Naive thymus-derived CD4-positive, alpha-beta T cell (primary cell): Measurements from ENCODE around the gene ZNHIT2. TPM values are rescaled to one million over a fixed set of nuclear protein-coding genes. Genes with fewer than 3 reads are reported as not detected.

ENCODE experiments used
- ATAC-seq: fragments of 150-1000 bp; cut with Tn5 transposase; 2 replicates; pipeline ENCODE4 v1.10.0; 2021; ENCODE audit warnings: mild to moderate bottlenecking, moderate library complexity
- CTCF ChIA-PET: fragments of 350-600 bp; sonication (Branson Sonifier 250); formaldehyde crosslinking; loops from one replicate; lab custom pipeline; 2021; ENCODE audit warnings: antibody characterized with exemption; lab: Charles Lee
- POLR2A ChIA-PET: fragments of 350-600 bp; sonication (Branson Sonifier 250); formaldehyde crosslinking; loops from one replicate; lab custom pipeline; 2021; ENCODE audit warnings: antibody characterized with exemption, inconsistent platforms; lab: Charles Lee
- DNase-seq, 9 donors: peaks; one replicate each; pipeline versions ENCODE4 v3.0.0 to v3.0.0-alpha.2; 2020 to 2022; ENCODE audit warnings: mixed read lengths in 1 of 9
- H3K27ac ChIP-seq: one replicate; pipeline ENCODE4 v1.7.0; 2013; ENCODE audit warnings: mild to moderate bottlenecking, low read depth, low read length, moderate library complexity
- H3K27me3 ChIP-seq, 2 donors: one replicate each; pipeline ENCODE4 v1.7.0; 2013; ENCODE audit warnings: low read length in 2 of 2, mild to moderate bottlenecking in 2 of 2, moderate library complexity in 2 of 2; ENCODE audit not compliant: control insufficient read depth in 2 of 2, insufficient read depth in 2 of 2
- H3K36me3 ChIP-seq, 3 experiments: 1 replicate in 2 of 3; 2 replicates in 1 of 3; pipeline ENCODE4 v1.7.0; 2013; ENCODE audit warnings: low read length in 3 of 3, mild to moderate bottlenecking in 3 of 3, moderate library complexity in 1 of 3; ENCODE audit not compliant: insufficient read depth in 3 of 3, control insufficient read depth in 2 of 3
- H3K4me1 ChIP-seq, 2 donors: one replicate each; pipeline ENCODE4 v1.7.0; 2013; ENCODE audit warnings: low read length in 2 of 2, mild to moderate bottlenecking in 2 of 2, moderate library complexity in 1 of 2; ENCODE audit not compliant: control insufficient read depth in 2 of 2, insufficient read depth in 2 of 2
- H3K4me3 ChIP-seq: 2 replicates; pipeline ENCODE4 v1.7.0; 2013; ENCODE audit warnings: mild to moderate bottlenecking, low read length
- H3K9me3 ChIP-seq, 3 experiments: 1 replicate in 2 of 3; 2 replicates in 1 of 3; pipeline ENCODE4 v1.7.0; 2013; ENCODE audit warnings: low read length in 3 of 3; ENCODE audit not compliant: control insufficient read depth in 2 of 3
- H3K27ac Mint-ChIP-seq, 9 donors: one replicate each; pipeline ENCODE4 v1.8.0; 2020 to 2022; ENCODE audit warnings: mixed read lengths in 9 of 9, mild to moderate bottlenecking in 8 of 9, moderate library complexity in 5 of 9, inconsistent platforms in 2 of 9
- H3K27me3 Mint-ChIP-seq, 5 donors: one replicate each; pipeline ENCODE4 v1.8.0; 2021 to 2022; ENCODE audit warnings: mixed read lengths in 5 of 5, mild to moderate bottlenecking in 1 of 5
- H3K36me3 Mint-ChIP-seq, 5 donors: one replicate each; pipeline ENCODE4 v1.8.0; 2020 to 2022; ENCODE audit warnings: mixed read lengths in 5 of 5, mild to moderate bottlenecking in 3 of 5, inconsistent platforms in 1 of 5
- H3K4me1 Mint-ChIP-seq, 7 donors: one replicate each; pipeline ENCODE4 v1.8.0; 2020 to 2022; ENCODE audit warnings: mixed read lengths in 7 of 7, mild to moderate bottlenecking in 3 of 7, inconsistent platforms in 1 of 7
- H3K4me3 Mint-ChIP-seq, 10 donors: one replicate each; pipeline ENCODE4 v1.8.0; 2020 to 2022; ENCODE audit warnings: mild to moderate bottlenecking in 10 of 10, mixed read lengths in 10 of 10, moderate library complexity in 6 of 10, inconsistent platforms in 2 of 10
- H3K9me3 Mint-ChIP-seq, 11 donors: one replicate each; pipeline ENCODE4 v1.8.0; 2020 to 2022; ENCODE audit warnings: mixed read lengths in 11 of 11, mild to moderate bottlenecking in 4 of 11, inconsistent platforms in 1 of 11, moderate library complexity in 1 of 11
- intact Hi-C, 2 donors: fragments of 100-400 bp; cut with micrococcal nuclease; formaldehyde crosslinking; loops; one replicate each; pipeline ENCODE4 v1.15.1; 2023
- polyA plus RNA-seq, 2 donors: library from polyadenylated mRNA; unstranded; fragments of 300-500 nt; fragmentation: Illumina TruSeq; gene quantifications; one replicate each; pipeline ENCODE4 v1.2.3, GENCODE V29; 2021
- total RNA-seq, 6 experiments: library from RNA in 5 of 6; stranded (reverse) in 5 of 6; gene quantifications; 1 replicate in 5 of 6; 2 replicates in 1 of 6; pipeline ENCODE4 v1.2.3 and lab custom pipeline; 2021 to 2026

The ZNHIT2 gene
- total and polyA plus RNA-seq, 7 experiments from 2014 or later = 9.9 to 35.6 (median 14.3) TPM

GRCh38 chr11:65078151-65078550 is 39.4 kb downstream of the ZNHIT2 start:
- Histone ChIP-seq H3K4me3 (no peak overlapping the region), H3K27me3 (no peaks in the 10 kb centered on the region), H3K36me3 (no peaks in the 10 kb centered on the region), H3K9me3 (no peaks in the 10 kb centered on the region), H3K27ac (no peak overlapping the region), H3K4me1 (no peaks in the 10 kb centered on the region)
- peaks cover 0 to 15% (median 0%) of the 10 kb centered on the region in 5 donors for H3K36me3 Mint-ChIP-seq
- H3K4me3 Mint-ChIP-seq = peak overlapping the region in 1 of 10 donors; percentile 48
- intact Hi-C loops = loop anchor here (1.0 to 2.0 kb wide), 4 partner anchors 19 to 65 kb away; partner anchors contain the start of genes SAC3D1 (in 1 of the 2), SNX15 (in 1 of the 2) and VPS51 (in 1 of the 2)
- H3K9me3 Mint-ChIP-seq = peaks cover 0 to 2% (median 0%) of the 10 kb centered on the region in 11 donors
- H3K27me3 Mint-ChIP-seq = no peaks in the 10 kb centered on the region
- DNase-seq (peak; percentile 47 to 71 (median 64)), ATAC-seq (peak; percentile 97)
- peaks cover 3 to 48% (median 7%) of the 10 kb centered on the region in 7 donors for H3K4me1 Mint-ChIP-seq
- POLR2A ChIA-PET = interaction anchor here (0.6 kb wide), 2 partner anchors 25 to 40 kb away, joined by 3 read pairs; no protein-coding TSS in a partner anchor
- H3K27ac Mint-ChIP-seq = peak overlapping the region; percentile 9 to 83 (median 63)
- CTCF ChIA-PET = interaction anchor here (1.3 to 2.0 kb wide), 2 partner anchors 63 to 66 kb away, joined by 5 to 6 read pairs; no protein-coding TSS in a partner anchor

GRCh38 chr11:65077451-65077850 is 40.0 kb downstream of the ZNHIT2 start:
- peaks cover 3 to 42% (median 7%) of the 10 kb centered on the region in 7 donors for H3K4me1 Mint-ChIP-seq

DNA sequence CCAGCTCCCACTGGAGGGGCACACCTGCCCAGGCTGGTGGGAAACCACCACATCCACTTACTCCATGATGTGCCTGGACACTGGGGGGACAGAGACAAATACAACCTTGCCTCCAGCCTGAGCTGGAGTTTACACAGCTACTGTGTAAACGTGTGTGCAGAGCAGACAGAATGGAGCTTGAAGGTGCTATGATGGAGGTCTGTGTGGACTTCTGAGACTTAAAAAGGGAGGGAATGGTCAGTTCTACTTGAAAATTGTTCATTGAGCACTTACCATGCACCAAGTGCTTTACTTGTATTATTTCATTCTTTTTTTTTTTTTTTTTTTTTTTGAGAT is 44.9 kb downstream of the ZNHIT2 start:
- no peak for ATAC-seq
- Mint-ChIP-seq H3K9me3 (no peaks in the 10 kb centered on the region), H3K36me3 (peaks cover 0 to 2% (median 0%) of the 10 kb centered on the region in 5 donors), H3K4me3 (no peak overlapping the region), H3K27me3 (no peaks in the 10 kb centered on the region), H3K27ac (peak overlapping the region in 1 of 9 donors; percentile 32), H3K4me1 (peaks cover 0 to 10% (median 0%) of the 10 kb centered on the region in 7 donors)
- H3K4me3 ChIP-seq = no peak overlapping the region
- H3K27me3 ChIP-seq = no peaks in the 10 kb centered on the region
- H3K36me3 ChIP-seq = no peaks in the 10 kb centered on the region
- ChIA-PET POLR2A (no interaction called here), CTCF (no interaction called here)
- intact Hi-C loops = no loop called here
- H3K4me1 ChIP-seq = no peaks in the 10 kb centered on the region
- DNase-seq = no peak
- no peaks in the 10 kb centered on the region for H3K9me3 ChIP-seq
- H3K27ac ChIP-seq = no peak overlapping the region

More at GRCh38 chr11:65077451-65077850, 40.0 kb downstream of the ZNHIT2 start:
- no peak for DNase-seq
- no peak overlapping the region for H3K27ac ChIP-seq
- no peaks in the 10 kb centered on the region for H3K27me3 ChIP-seq
- intact Hi-C loops = no loop called here
- ChIA-PET CTCF (interaction anchor here (1.3 to 1.4 kb wide), 2 partner anchors 14 to 62 kb away, joined by 3 to 5 read pairs; no protein-coding TSS in a partner anchor), POLR2A (no interaction called here)
- Mint-ChIP-seq H3K36me3 (peaks cover 0 to 11% (median 0%) of the 10 kb centered on the region in 5 donors), H3K27me3 (no peaks in the 10 kb centered on the region), H3K4me3 (no peak overlapping the region), H3K9me3 (peaks cover 0 to 2% (median 0%) of the 10 kb centered on the region in 11 donors), H3K27ac (peak overlapping the region in 4 of 9 donors; percentile 9 to 83 (median 48))
- H3K9me3 ChIP-seq = no peaks in the 10 kb centered on the region
- H3K4me3 ChIP-seq = no peak overlapping the region
- no peaks in the 10 kb centered on the region for H3K4me1 ChIP-seq
- ATAC-seq = no peak
- H3K36me3 ChIP-seq = no peaks in the 10 kb centered on the region

- Histone ChIP-seq H3K36me3 (no peaks in the 10 kb centered on the region), H3K27ac (no peak overlapping the region), H3K9me3 (no peaks in the 10 kb centered on the region), H3K27me3 (no peaks in the 10 kb centered on the region), H3K4me1 (no peaks in the 10 kb centered on the region), H3K4me3 (no peak overlapping the region)
- Mint-ChIP-seq H3K9me3 (no peaks in the 10 kb centered on the region), H3K4me3 (no peak overlapping the region), H3K36me3 (peaks cover 0 to 2% (median 0%) of the 10 kb centered on the region in 5 donors), H3K27ac (peak overlapping the region in 1 of 9 donors; percentile 32), H3K27me3 (no peaks in the 10 kb centered on the region), H3K4me1 (peaks cover 0 to 10% (median 0%) of the 10 kb centered on the region in 7 donors)
- POLR2A ChIA-PET = no interaction called here
- ATAC-seq (no peak), DNase-seq (no peak)
- intact Hi-C loops = no loop called here
- CTCF ChIA-PET = interaction anchor here (0.7 kb wide), 1 partner anchor 137 kb away, joined by 4 read pairs; no protein-coding TSS in a partner anchor
Observed at GRCh38 chr11:65071907-65072630, 45.4 kb downstream of the ZNHIT2 start.

DNA sequence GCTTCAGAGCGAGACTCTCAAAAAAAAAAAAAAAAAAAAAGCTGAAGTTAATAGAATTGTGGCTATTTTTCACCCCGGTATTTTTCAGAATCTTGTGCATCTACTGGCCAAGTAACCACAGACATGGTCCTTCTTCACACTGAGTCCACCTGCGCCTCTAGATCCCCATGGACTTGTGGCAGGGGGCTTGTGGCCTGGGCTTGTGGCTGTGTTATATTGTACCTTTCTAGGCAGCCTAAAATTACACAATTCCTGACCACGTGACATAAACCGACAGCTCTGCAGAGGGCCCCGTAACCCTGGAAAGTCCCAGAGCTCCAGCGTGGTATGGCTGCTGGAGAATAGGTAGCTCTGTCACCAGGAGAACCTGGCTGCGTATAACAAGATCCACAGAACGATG is 48.3 kb downstream of the ZNHIT2 start:
- no peaks in the 10 kb centered on the region for H3K27me3 Mint-ChIP-seq
- ChIA-PET CTCF (no interaction called here), POLR2A (no interaction called here)

GRCh38 chr11:65067446-65067845 is 50.1 kb downstream of the ZNHIT2 start:
- CTCF ChIA-PET = no interaction called here
- no peaks in the 10 kb centered on the region for H3K4me1 ChIP-seq
- H3K27ac ChIP-seq = no peak overlapping the region
- no peaks in the 10 kb centered on the region for H3K36me3 Mint-ChIP-seq
- H3K27me3 Mint-ChIP-seq = no peaks in the 10 kb centered on the region
- no peak overlapping the region for H3K27ac Mint-ChIP-seq
- H3K4me1 Mint-ChIP-seq = peaks cover 0 to under 1% (median 0%) of the 10 kb centered on the region in 7 donors
- no peaks in the 10 kb centered on the region for H3K9me3 ChIP-seq
- ATAC-seq = no peak
- no peaks in the 10 kb centered on the region for H3K27me3 ChIP-seq
- no peaks in the 10 kb centered on the region for H3K9me3 Mint-ChIP-seq
- H3K4me3 ChIP-seq = no peak overlapping the region
- DNase-seq = peak in 1 of 9 donors; percentile 3
- H3K36me3 ChIP-seq = no peaks in the 10 kb centered on the region
- POLR2A ChIA-PET = no interaction called here
- no peak overlapping the region for H3K4me3 Mint-ChIP-seq
- intact Hi-C loops = no loop called here

More for the DNA sequence above, 48.3 kb downstream of the ZNHIT2 start:
- Mint-ChIP-seq H3K36me3 (no peaks in the 10 kb centered on the region), H3K27ac (no peak overlapping the region), H3K9me3 (no peaks in the 10 kb centered on the region), H3K4me3 (no peak overlapping the region), H3K4me1 (peaks cover 0 to 3% (median 0%) of the 10 kb centered on the region in 7 donors)
- ATAC-seq (no peak), DNase-seq (no peak)
- intact Hi-C loops = no loop called here
- Histone ChIP-seq H3K9me3 (no peaks in the 10 kb centered on the region), H3K27me3 (no peaks in the 10 kb centered on the region), H3K36me3 (no peaks in the 10 kb centered on the region), H3K4me1 (no peaks in the 10 kb centered on the region), H3K27ac (no peak overlapping the region), H3K4me3 (no peak overlapping the region)
